Endothelial cell of hepatic sinusoid (primary cell): ENCODE results near the gene ESRRA.

Source experiments
- in situ Hi-C: cut with HindIII; loops from 2 replicates; pipeline ENCODE4 v1.10.0; 2017; ENCODE audit warnings: low sequenced_read_pairs

The ESRRA gene

GRCh38 chr11:64291262-64291751 lies 14.0 kb upstream of the ESRRA start, which contains the start of gene KCNK4:
KCNK4 (plus strand) TSS chr11:64291302; CDS start chr11:64293019, 1,717 bp downstream.
- in situ Hi-C loops = no loop called here

- in situ Hi-C loops = no loop called here
These were observed 13.4 kb upstream of the ESRRA start for GRCh38 chr11:64291752-64292459.

GRCh38 chr11:64292460-64293254 lies 12.7 kb upstream of the ESRRA start:
- in situ Hi-C loops = no loop called here

GRCh38 chr11:64294774-64295173 lies 10.6 kb upstream of the ESRRA start:
- in situ Hi-C loops = no loop called here

GRCh38 chr11:64295760-64296159 lies 9.6 kb upstream of the ESRRA start:
- in situ Hi-C loops = no loop called here

- in situ Hi-C loops = no loop called here
These were observed 9.1 kb upstream of the ESRRA start for GRCh38 chr11:64296236-64296635.

- in situ Hi-C loops = no loop called here
These were observed 8.3 kb upstream of the ESRRA start for GRCh38 chr11:64296830-64297698.

GRCh38 chr11:64297699-64298358 lies 7.5 kb upstream of the ESRRA start:
- in situ Hi-C loops = no loop called here

GRCh38 chr11:64298966-64299846 lies 6.1 kb upstream of the ESRRA start:
- in situ Hi-C loops = no loop called here

- in situ Hi-C loops = no loop called here
These were observed 5.3 kb upstream of the ESRRA start, which contains the start of gene CATSPERZ for GRCh38 chr11:64299847-64300648. CATSPERZ (plus strand) TSS chr11:64300358; CDS start chr11:64300411, 53 bp downstream.

- in situ Hi-C loops = no loop called here
These were observed 2.0 kb upstream of the ESRRA start for GRCh38 chr11:64303109-64304031.

GRCh38 chr11:64304032-64304315 lies 1.4 kb upstream of the ESRRA start:
- in situ Hi-C loops = no loop called here

GRCh38 chr11:64304316-64305072 lies 830 bp upstream of the ESRRA start:
- in situ Hi-C loops = loop anchor here (5.0 kb wide), 2 partner anchors 52 to 87 kb away; partner anchors contain the start of gene PLCB3

- in situ Hi-C loops = loop anchor here (5.0 kb wide), 2 partner anchors 54 to 89 kb away; partner anchors contain the start of gene PLCB3
These were observed 603 bp downstream of the ESRRA start for GRCh38 chr11:64305691-64306562.

- in situ Hi-C loops = loop anchor here (5.0 kb wide), 2 partner anchors 54 to 89 kb away; partner anchors contain the start of gene PLCB3
These were observed 1.2 kb downstream of the ESRRA start for GRCh38 chr11:64306563-64306875.
